ENCODE measurements around the gene ESR1. TPM values are rescaled to one million over a fixed set of nuclear protein-coding genes. Genes with fewer than 3 reads are reported as not detected.

The ESR1 gene
- polyA plus RNA-seq, 1 donor (not counting 4 experiments of a cell fraction or from before 2014, with no cell fraction given) = 0.22 TPM

- Histone ChIP-seq H3K79me2 (ENCODE audit: control insufficient read depth, insufficient read depth, low read length) (no peaks in the 10 kb centered on the region), H3K36me3 (ENCODE audit: control insufficient read depth in 2 of 2, extremely low read depth in 1 of 2, insufficient read depth in 2 of 2, low read length in 2 of 2) (no peaks in the 10 kb centered on the region), H3K9me3 (ENCODE audit: control insufficient read depth, low read depth, low read length) (no peaks in the 10 kb centered on the region), H3K4me2 (ENCODE audit: control insufficient read depth, extremely low read depth, insufficient read depth, low read depth, low read length) (no peak overlapping the region), H3K9ac (ENCODE audit: control insufficient read depth, extremely low read depth, insufficient read depth, low read length) (no peak overlapping the region), H3K9me1 (ENCODE audit: control insufficient read depth, extremely low read depth, insufficient read depth, low read length) (no peaks in the 10 kb centered on the region), H3K27ac (ENCODE audit: control insufficient read depth, insufficient read depth, low read length) (no peak overlapping the region), H3K27me3 (ENCODE audit: control insufficient read depth, extremely low read depth, insufficient read depth, low read length) (no peaks in the 10 kb centered on the region), H4K20me1 (ENCODE audit: control insufficient read depth, extremely low read depth, insufficient read depth, low read length) (no peaks in the 10 kb centered on the region), H2AFZ (ENCODE audit: control insufficient read depth, low read length) (no peak overlapping the region), H3K4me3 (ENCODE audit: control insufficient read depth in 2 of 3, extremely low read depth in 1 of 3, insufficient read depth in 2 of 3, low read depth in 1 of 3, low read length in 3 of 3) (no peak overlapping the region), H3K4me1 (ENCODE audit: control insufficient read depth, extremely low read depth, insufficient read depth, low read length) (no peaks in the 10 kb centered on the region)
- dilution Hi-C loops (cut with MboI; ENCODE audit: extremely low pct_ligation_motif_present, low sequenced_read_pairs) = no loop called here
- FAIRE-seq (no peak), DNase-seq (ENCODE audit: low read depth, low spot score) (no peak)
- TF ChIP-seq CTCF (optimal IDR thresholded peaks at IDR 0.05 in 1 of 3, IDR thresholded peaks at IDR 0.05 in 1 of 3, conservative IDR thresholded peaks at IDR 0.05 in 1 of 3; ENCODE audit: extremely low read depth in 1 of 3, insufficient read depth in 2 of 3, low read length in 3 of 3) = no peak
- no peak for TF ChIP-seq EZH2 (IDR thresholded peaks at IDR 0.05; ENCODE audit: low read length)
Measured at GRCh38 chr6:152048921-152049320, 241.4 kb downstream of the ESR1 start.

GRCh38 chr6:152049502-152049901 lies 242.0 kb downstream of the ESR1 start:
- Histone ChIP-seq H3K9me3 (ENCODE audit: control insufficient read depth, low read depth, low read length) (no peaks in the 10 kb centered on the region), H3K9ac (ENCODE audit: control insufficient read depth, extremely low read depth, insufficient read depth, low read length) (no peak overlapping the region), H2AFZ (ENCODE audit: control insufficient read depth, low read length) (no peak overlapping the region), H4K20me1 (ENCODE audit: control insufficient read depth, extremely low read depth, insufficient read depth, low read length) (no peaks in the 10 kb centered on the region), H3K9me1 (ENCODE audit: control insufficient read depth, extremely low read depth, insufficient read depth, low read length) (no peaks in the 10 kb centered on the region), H3K4me3 (ENCODE audit: control insufficient read depth in 2 of 3, extremely low read depth in 1 of 3, insufficient read depth in 2 of 3, low read depth in 1 of 3, low read length in 3 of 3) (no peak overlapping the region), H3K36me3 (ENCODE audit: control insufficient read depth in 2 of 2, extremely low read depth in 1 of 2, insufficient read depth in 2 of 2, low read length in 2 of 2) (no peaks in the 10 kb centered on the region), H3K27me3 (ENCODE audit: control insufficient read depth, extremely low read depth, insufficient read depth, low read length) (no peaks in the 10 kb centered on the region), H3K27ac (ENCODE audit: control insufficient read depth, insufficient read depth, low read length) (no peak overlapping the region), H3K4me2 (ENCODE audit: control insufficient read depth, extremely low read depth, insufficient read depth, low read depth, low read length) (no peak overlapping the region), H3K79me2 (ENCODE audit: control insufficient read depth, insufficient read depth, low read length) (no peaks in the 10 kb centered on the region), H3K4me1 (ENCODE audit: control insufficient read depth, extremely low read depth, insufficient read depth, low read length) (no peaks in the 10 kb centered on the region)
- dilution Hi-C loops (cut with MboI; ENCODE audit: extremely low pct_ligation_motif_present, low sequenced_read_pairs) = no loop called here
- FAIRE-seq (no peak), DNase-seq (ENCODE audit: low read depth, low spot score) (no peak)
- no peak for TF ChIP-seq CTCF (optimal IDR thresholded peaks at IDR 0.05 in 1 of 3, IDR thresholded peaks at IDR 0.05 in 1 of 3, conservative IDR thresholded peaks at IDR 0.05 in 1 of 3; ENCODE audit: extremely low read depth in 1 of 3, insufficient read depth in 2 of 3, low read length in 3 of 3)
- no peak for TF ChIP-seq EZH2 (IDR thresholded peaks at IDR 0.05; ENCODE audit: low read length)

Measured in keratinocyte (primary cell).